B cell (primary cell): ENCODE measurements around the gene TTC21A.

Experiments used
- CTCF ChIP-seq: fragments of 200-600 bp; IDR thresholded peaks from one replicate; pipeline ENCODE4 v1.8.0; 2022; ENCODE audit warnings: antibody characterized with exemption, mild to moderate bottlenecking
- EZH2 ChIP-seq: IDR thresholded peaks from 2 replicates; pipeline ENCODE4 v1.6.1; 2012; ENCODE audit warnings: borderline replicate concordance, low read depth, mild to moderate bottlenecking, moderate library complexity, low read length; ENCODE audit not compliant: insufficient read depth, poor library complexity, severe bottlenecking

GRCh38 chr3:39062180-39062579, 45.3 kb upstream of the TTC21A start:
- TF ChIP-seq CTCF, result no peak
- no peak for TF ChIP-seq EZH2
